Measurements from ENCODE around the gene ENHO. TPM values are rescaled to one million over a fixed set of nuclear protein-coding genes. Genes with fewer than 3 reads are reported as not detected.

The ENHO gene
- total RNA-seq, 6 donors from 2014 or later = 0.40 to 1.4 (median 0.71) TPM; not detected in 3

DNA sequence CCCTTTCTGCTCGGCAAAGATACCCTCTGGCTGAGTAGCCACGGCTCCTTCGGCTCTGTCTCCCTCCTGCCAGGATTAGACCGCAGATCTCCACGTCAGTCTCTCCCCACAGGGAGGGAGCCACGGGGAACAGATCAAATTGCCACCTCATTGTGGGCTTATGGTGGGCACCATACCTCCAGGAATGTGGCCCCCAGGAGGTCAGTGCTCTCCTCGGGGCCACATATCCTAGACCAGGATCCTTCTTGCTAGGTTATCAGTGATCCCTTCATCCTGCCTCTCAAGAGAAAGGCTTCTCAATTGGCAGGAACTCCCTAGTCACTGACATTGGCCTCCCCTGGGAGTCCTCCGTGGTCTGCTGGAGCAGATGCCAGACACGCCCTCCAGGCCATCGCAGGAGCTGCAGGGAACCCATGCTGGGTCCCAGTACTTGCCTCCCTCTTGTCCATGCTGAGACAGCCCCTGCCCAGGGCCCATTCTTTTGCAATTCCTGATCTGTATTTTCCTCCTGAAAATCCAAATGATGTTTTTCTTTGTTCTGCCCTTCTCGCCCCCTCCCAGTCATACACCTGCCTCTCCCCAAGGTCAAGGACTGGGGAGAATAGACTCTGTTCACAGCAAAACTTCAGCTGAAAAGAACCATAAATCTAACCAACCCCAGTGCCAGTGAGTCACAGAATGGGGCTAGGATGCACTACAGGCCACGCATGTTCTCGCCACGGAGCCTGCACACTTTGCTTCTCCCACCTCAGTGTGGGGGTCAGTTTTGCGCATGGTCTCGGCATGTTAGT is 31.6 kb upstream of the ENHO start:
- H3K27me3 ChIP-seq = no peaks in the 10 kb centered on the region
- TF ChIP-seq, protein P1, sequence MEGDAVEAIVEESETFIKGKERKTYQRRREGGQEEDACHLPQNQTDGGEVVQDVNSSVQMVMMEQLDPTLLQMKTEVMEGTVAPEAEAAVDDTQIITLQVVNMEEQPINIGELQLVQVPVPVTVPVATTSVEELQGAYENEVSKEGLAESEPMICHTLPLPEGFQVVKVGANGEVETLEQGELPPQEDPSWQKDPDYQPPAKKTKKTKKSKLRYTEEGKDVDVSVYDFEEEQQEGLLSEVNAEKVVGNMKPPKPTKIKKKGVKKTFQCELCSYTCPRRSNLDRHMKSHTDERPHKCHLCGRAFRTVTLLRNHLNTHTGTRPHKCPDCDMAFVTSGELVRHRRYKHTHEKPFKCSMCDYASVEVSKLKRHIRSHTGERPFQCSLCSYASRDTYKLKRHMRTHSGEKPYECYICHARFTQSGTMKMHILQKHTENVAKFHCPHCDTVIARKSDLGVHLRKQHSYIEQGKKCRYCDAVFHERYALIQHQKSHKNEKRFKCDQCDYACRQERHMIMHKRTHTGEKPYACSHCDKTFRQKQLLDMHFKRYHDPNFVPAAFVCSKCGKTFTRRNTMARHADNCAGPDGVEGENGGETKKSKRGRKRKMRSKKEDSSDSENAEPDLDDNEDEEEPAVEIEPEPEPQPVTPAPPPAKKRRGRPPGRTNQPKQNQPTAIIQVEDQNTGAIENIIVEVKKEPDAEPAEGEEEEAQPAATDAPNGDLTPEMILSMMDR (IDR thresholded peaks at IDR 0.05) = no peak
- no peak for TF ChIP-seq EP300 (IDR thresholded peaks at IDR 0.05)
- no peak for TF ChIP-seq POLR2AphosphoS5 (IDR thresholded peaks at IDR 0.05)
- no peak for TF ChIP-seq POLR2A (IDR thresholded peaks at IDR 0.05)

DNA sequence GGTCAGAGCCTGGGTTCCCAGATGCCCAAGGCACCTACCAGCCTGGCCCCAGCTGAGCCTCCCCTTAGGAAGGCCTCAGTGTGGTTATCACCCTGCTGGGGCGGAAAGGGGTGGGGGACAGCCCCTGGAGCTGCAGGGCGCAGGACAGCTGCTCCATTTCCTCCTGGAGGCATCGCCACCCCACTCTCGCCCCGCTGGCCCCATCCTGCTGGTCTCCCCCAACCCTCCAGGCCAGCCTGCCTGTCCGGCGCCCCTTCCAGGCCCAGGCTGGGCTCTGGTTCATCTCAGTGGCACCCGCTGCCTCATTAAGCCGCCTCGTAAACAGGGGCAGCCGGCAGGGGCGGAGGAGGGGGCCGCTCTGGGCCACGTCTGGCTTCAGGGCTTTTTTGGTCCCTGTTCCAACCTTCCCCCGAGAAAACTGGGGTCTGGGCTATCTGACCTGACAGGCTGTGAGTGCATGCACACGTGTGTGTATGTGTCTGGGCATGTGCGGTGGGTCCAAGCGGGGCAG is 30.8 kb upstream of the ENHO start:
- H3K4me3 ChIP-seq = no peak overlapping the region
- no peaks in the 10 kb centered on the region for H3K36me3 ChIP-seq
- no peaks in the 10 kb centered on the region for H3K9me3 ChIP-seq
- no peaks in the 10 kb centered on the region for H3K27me3 ChIP-seq
- DNase-seq (peak in 1 of 2 donors; percentile 66), ATAC-seq (ENCODE audit: low FRiP score in 2 of 2) (no peak)
- no peak overlapping the region for H3K27ac ChIP-seq
- TF ChIP-seq POLR2AphosphoS5 (IDR thresholded peaks at IDR 0.05) (no peak), POLR2A (IDR thresholded peaks at IDR 0.05) (no peak), EP300 (IDR thresholded peaks at IDR 0.05) (no peak)
- TF ChIP-seq, protein P1 (IDR thresholded peaks at IDR 0.05) = no peak
- WGBS, 2 donors = 74 to 82% methylated on average over 5 to 18 of the region's 18 CpGs
- no peaks in the 10 kb centered on the region for H3K4me1 ChIP-seq

More for the DNA sequence above, 31.6 kb upstream of the ENHO start:
- WGBS, 2 donors = 71 to 72% methylated on average over 8 to 16 of the region's 16 CpGs
- H3K4me3 ChIP-seq = no peak overlapping the region
- no peaks in the 10 kb centered on the region for H3K9me3 ChIP-seq
- H3K27ac ChIP-seq = no peak overlapping the region
- DNase-seq = no peak
- peaks cover 0 to 4% (median 2%) of the 10 kb centered on the region in 4 donors for H3K4me1 ChIP-seq
- no peaks in the 10 kb centered on the region for H3K36me3 ChIP-seq
- no peak for ATAC-seq (ENCODE audit: low FRiP score in 2 of 2)

DNA sequence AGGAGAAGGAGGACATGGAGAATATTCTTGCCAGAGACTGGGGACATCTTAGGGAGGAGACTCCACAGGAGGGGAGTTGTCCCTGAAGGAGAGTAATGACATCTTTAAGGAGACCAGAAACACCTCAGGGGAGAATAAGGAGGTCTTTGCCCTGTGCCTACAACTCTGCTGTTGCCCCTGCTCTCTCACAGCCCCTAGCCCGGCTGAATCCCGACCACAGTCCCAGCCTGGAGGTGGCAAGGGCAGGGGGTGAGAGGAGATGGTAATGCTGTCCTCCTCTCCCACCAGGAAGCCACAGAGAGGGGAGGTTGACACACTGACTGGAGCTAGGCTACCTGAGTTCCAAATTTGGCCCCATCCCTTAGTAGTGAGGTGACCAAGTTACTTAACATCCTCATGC is 30.2 kb upstream of the ENHO start:
- Histone ChIP-seq H3K4me3 (no peak overlapping the region), H3K9me3 (no peaks in the 10 kb centered on the region), H3K27ac (no peak overlapping the region), H3K4me1 (no peaks in the 10 kb centered on the region), H3K36me3 (no peaks in the 10 kb centered on the region), H3K27me3 (no peaks in the 10 kb centered on the region)
- WGBS, 2 donors = 71 to 92% methylated on average over 2 of the region's 2 CpGs
- DNase-seq (no peak), ATAC-seq (ENCODE audit: low FRiP score in 2 of 2) (no peak)
- TF ChIP-seq EP300 (IDR thresholded peaks at IDR 0.05) = no peak
- TF ChIP-seq, protein P1 (IDR thresholded peaks at IDR 0.05) = no peak
- TF ChIP-seq POLR2A (IDR thresholded peaks at IDR 0.05) = no peak
- TF ChIP-seq POLR2AphosphoS5 (IDR thresholded peaks at IDR 0.05) = no peak

DNA sequence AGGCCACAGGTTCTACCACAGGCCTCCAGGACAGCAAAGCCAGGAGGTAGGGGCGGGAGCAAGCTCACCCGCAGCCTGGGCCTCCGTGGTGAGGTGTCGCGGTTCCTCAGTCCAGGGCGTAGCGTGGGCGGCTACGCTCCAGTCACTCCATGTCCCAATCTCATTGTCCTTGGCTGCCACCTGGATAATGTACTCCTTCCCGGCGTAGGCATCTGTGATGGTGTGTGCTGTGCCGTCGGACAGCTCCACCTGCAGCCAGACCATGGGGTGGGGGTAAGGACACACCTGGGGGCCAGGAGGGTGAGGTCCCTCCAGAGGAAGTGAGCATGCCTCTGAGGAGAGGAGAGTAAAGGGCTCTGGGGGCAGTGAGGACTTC is 29.8 kb upstream of the ENHO start:
- no peaks in the 10 kb centered on the region for H3K4me1 ChIP-seq
- no peaks in the 10 kb centered on the region for H3K27me3 ChIP-seq
- H3K9me3 ChIP-seq = no peaks in the 10 kb centered on the region
- ATAC-seq (ENCODE audit: low FRiP score in 2 of 2) (no peak), DNase-seq (peak in 1 of 2 donors; percentile 60)
- no peaks in the 10 kb centered on the region for H3K36me3 ChIP-seq
- no peak overlapping the region for H3K4me3 ChIP-seq
- 85 to 87% methylated on average over 7 to 13 of the region's 13 CpGs for WGBS, 2 donors
- no peak overlapping the region for H3K27ac ChIP-seq
- TF ChIP-seq POLR2AphosphoS5 (IDR thresholded peaks at IDR 0.05) (no peak), POLR2A (IDR thresholded peaks at IDR 0.05) (no peak)

DNA sequence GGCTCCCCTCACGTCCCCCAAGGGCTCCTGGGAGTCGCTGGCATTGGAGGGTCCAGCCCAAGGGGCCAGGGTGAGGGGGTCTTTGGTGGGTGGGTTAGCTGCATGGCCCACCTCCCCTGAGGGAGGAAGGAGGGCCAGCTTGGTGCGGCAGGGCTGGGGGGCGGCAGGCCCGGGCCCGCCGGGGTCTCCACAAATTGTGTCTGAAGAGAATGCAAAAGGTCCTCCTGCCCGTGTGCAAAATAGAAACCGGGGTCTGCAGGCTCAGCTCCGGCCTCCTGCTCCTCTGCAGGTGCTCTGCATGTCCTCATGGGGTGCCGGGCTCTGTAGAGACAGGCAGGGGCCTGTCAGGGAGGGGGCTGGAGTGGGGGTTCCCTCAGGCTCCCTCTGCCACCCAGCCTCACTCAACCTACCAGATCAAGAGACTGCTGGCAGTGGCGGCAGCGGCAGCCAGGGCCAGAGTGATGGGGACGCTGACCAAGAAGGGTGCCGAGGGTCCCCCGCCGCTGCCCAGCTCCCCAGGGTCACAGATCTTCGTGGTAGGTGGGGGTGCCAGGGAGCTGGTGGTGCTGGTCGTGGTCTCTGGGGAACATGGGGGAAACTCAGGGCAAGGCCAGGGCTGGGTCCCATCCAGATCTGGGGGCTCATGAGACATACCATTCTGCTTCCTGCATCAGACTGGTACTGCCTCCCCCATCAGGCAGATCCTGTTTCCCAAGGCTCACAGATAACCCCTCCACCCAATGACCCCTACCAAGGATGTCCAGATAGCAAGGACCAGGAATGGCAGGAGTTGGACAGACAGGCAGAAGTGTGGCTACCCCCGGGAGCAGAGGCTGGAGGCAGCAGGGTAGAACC is 29.2 kb upstream of the ENHO start:
- Histone ChIP-seq H3K4me3 (no peak overlapping the region), H3K4me1 (no peaks in the 10 kb centered on the region), H3K27me3 (no peaks in the 10 kb centered on the region), H3K36me3 (no peaks in the 10 kb centered on the region), H3K9me3 (no peaks in the 10 kb centered on the region), H3K27ac (no peak overlapping the region)
- WGBS, 2 donors = 76 to 86% methylated on average over 3 to 20 of the region's 20 CpGs
- ATAC-seq (ENCODE audit: low FRiP score in 2 of 2) (no peak), DNase-seq (peak; percentile 14 to 74)
- TF ChIP-seq POLR2A (IDR thresholded peaks at IDR 0.05) (no peak), EP300 (IDR thresholded peaks at IDR 0.05) (no peak), POLR2AphosphoS5 (IDR thresholded peaks at IDR 0.05) (no peak)
- TF ChIP-seq, protein P1 (IDR thresholded peaks at IDR 0.05) = no peak

All from upper lobe of left lung (tissue), 6 donors.